ENCODE data around the gene IGFBP1. TPM values are rescaled to one million over a fixed set of nuclear protein-coding genes. Genes with fewer than 3 reads are reported as not detected.

IGFBP1 gene
- total RNA-seq, 1 donor from 2014 or later: not detected

GRCh38 chr7:45872116-45873034, 15.9 kb upstream of the IGFBP1 start:
- DNase-seq: peak; percentile 43
- Mint-ChIP-seq H3K27me3 (ENCODE audit: unreplicated experiment) (no peaks in the 10 kb centered on the region), H3K9me3 (ENCODE audit: unreplicated experiment) (peaks cover 2% of the 10 kb centered on the region), H3K4me3 (ENCODE audit: unreplicated experiment) (no peak overlapping the region), H3K36me3 (ENCODE audit: unreplicated experiment) (peaks cover 5% of the 10 kb centered on the region), H3K27ac (ENCODE audit: unreplicated experiment) (no peak overlapping the region), H3K4me1 (ENCODE audit: low read depth, unreplicated experiment) (no peaks in the 10 kb centered on the region)
- TF ChIP-seq, protein P1, sequence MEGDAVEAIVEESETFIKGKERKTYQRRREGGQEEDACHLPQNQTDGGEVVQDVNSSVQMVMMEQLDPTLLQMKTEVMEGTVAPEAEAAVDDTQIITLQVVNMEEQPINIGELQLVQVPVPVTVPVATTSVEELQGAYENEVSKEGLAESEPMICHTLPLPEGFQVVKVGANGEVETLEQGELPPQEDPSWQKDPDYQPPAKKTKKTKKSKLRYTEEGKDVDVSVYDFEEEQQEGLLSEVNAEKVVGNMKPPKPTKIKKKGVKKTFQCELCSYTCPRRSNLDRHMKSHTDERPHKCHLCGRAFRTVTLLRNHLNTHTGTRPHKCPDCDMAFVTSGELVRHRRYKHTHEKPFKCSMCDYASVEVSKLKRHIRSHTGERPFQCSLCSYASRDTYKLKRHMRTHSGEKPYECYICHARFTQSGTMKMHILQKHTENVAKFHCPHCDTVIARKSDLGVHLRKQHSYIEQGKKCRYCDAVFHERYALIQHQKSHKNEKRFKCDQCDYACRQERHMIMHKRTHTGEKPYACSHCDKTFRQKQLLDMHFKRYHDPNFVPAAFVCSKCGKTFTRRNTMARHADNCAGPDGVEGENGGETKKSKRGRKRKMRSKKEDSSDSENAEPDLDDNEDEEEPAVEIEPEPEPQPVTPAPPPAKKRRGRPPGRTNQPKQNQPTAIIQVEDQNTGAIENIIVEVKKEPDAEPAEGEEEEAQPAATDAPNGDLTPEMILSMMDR (IDR thresholded peaks at IDR 0.05; ENCODE audit: partially characterized antibody, unreplicated experiment): peak; percentile 63

DNA sequence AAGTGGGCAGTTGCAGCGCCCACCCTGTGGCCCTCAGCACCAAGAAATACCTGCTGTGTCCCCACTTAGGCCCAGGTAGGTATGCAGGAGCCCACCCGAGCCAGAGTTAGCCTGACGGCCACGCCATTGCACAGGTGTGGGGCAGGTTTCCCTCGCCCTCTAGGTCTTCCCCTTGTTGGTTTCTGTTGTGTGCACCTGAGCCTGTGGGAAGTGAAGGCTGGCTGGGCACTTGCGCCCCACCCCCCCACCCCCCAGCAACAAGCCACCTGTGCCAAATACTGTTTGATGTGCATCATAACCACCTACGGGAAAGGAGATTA, 15.3 kb upstream of the IGFBP1 start, which contains the start of gene CCDC201:
Gene CCDC201 (minus strand): TSS at position 48 of the 320 bp plus-strand sequence. CDS start 75 bp downstream, outside the sequence.
- Mint-ChIP-seq H3K36me3 (ENCODE audit: unreplicated experiment) (peaks cover 11% of the 10 kb centered on the region), H3K27ac (ENCODE audit: unreplicated experiment) (no peak within 1 kb of the TSS), H3K9me3 (ENCODE audit: unreplicated experiment) (peaks cover 2% of the 10 kb centered on the region), H3K4me3 (ENCODE audit: unreplicated experiment) (no peak within 1 kb of the TSS), H3K4me1 (ENCODE audit: low read depth, unreplicated experiment) (no peaks in the 10 kb centered on the region), H3K27me3 (ENCODE audit: unreplicated experiment) (no peaks in the 10 kb centered on the region)
- DNase-seq: no peak
- TF ChIP-seq, protein P1 (IDR thresholded peaks at IDR 0.05; ENCODE audit: partially characterized antibody, unreplicated experiment): no peak

GRCh38 chr7:45873355-45873754, 14.9 kb upstream of the IGFBP1 start:
- H3K4me1 Mint-ChIP-seq (ENCODE audit: low read depth, unreplicated experiment): no peaks in the 10 kb centered on the region
- TF ChIP-seq, protein P1 (IDR thresholded peaks at IDR 0.05; ENCODE audit: partially characterized antibody, unreplicated experiment): no peak
- H3K4me3 Mint-ChIP-seq (ENCODE audit: unreplicated experiment): no peak overlapping the region
- no peak for DNase-seq
- H3K36me3 Mint-ChIP-seq (ENCODE audit: unreplicated experiment): peaks cover 15% of the 10 kb centered on the region
- H3K9me3 Mint-ChIP-seq (ENCODE audit: unreplicated experiment): peaks cover 2% of the 10 kb centered on the region
- no peak overlapping the region for H3K27ac Mint-ChIP-seq (ENCODE audit: unreplicated experiment)
- no peaks in the 10 kb centered on the region for H3K27me3 Mint-ChIP-seq (ENCODE audit: unreplicated experiment)

DNA sequence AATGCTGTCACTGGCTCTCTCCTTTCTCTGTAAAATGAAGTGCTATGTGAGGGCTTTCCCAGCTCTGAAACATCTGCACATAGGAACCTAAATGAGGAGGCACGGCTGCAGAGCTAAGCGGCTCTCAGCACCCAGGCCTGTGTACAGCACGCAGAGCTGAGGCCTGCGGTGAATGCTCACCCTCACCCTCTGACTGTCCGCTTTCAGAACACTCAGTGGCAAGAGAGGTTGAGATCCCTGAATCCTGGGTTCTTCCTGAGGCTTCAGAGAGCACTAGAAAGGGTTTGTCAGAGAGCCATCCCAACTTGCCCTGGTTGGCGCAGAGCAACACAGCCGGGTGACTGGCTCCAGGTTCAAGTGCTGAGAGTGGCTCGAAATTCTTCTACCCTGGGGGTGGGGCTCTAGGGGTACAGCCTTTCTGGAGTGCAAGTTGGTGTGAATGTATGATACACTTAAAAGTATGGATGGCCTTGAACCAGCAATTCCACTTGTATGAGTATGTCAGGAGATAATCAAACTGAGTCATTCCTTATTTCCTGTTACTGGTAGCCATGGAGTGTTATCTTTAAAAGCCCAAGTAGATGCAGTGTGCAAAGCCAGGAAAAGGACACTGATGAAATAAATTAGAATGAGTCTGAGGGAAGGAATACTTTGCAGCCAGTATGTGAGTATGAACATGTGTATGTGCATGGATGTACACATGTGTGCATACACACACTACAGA, 13.7 kb upstream of the IGFBP1 start:
- H3K4me1 Mint-ChIP-seq (ENCODE audit: low read depth, unreplicated experiment): no peaks in the 10 kb centered on the region
- H3K36me3 Mint-ChIP-seq (ENCODE audit: unreplicated experiment): peaks cover 15% of the 10 kb centered on the region
- TF ChIP-seq, protein P1 (IDR thresholded peaks at IDR 0.05; ENCODE audit: partially characterized antibody, unreplicated experiment): no peak
- no peak for DNase-seq
- H3K9me3 Mint-ChIP-seq (ENCODE audit: unreplicated experiment): peaks cover 2% of the 10 kb centered on the region
- H3K4me3 Mint-ChIP-seq (ENCODE audit: unreplicated experiment): no peak overlapping the region
- no peak overlapping the region for H3K27ac Mint-ChIP-seq (ENCODE audit: unreplicated experiment)
- H3K27me3 Mint-ChIP-seq (ENCODE audit: unreplicated experiment): no peaks in the 10 kb centered on the region
